Panc1 (cell line): ENCODE measurements around the gene ADAMTSL3.

ENCODE experiments used
- POLR2AphosphoS5 ChIP-seq: IDR thresholded peaks from 2 replicates; pipeline ENCODE4 v1.6.1; 2012; ENCODE audit warnings: mild to moderate bottlenecking, low read depth, low read length, moderate library complexity
- SIN3A ChIP-seq: IDR thresholded peaks from 2 replicates; pipeline ENCODE4 v1.6.1; 2012; ENCODE audit warnings: low read depth, mild to moderate bottlenecking, low read length, moderate library complexity, borderline replicate concordance; ENCODE audit not compliant: insufficient read depth
- TCF7L2 ChIP-seq: IDR thresholded peaks from 2 replicates; pipeline ENCODE4 v1.6.1; 2011; ENCODE audit warnings: mild to moderate bottlenecking, low read depth, low read length, inconsistent platforms
- TF ChIP-seq, protein P1 (sequence below): fragments of 450-650 bp; IDR thresholded peaks from 2 replicates; pipeline ENCODE4 v1.5.1; 2017; ENCODE audit warnings: mild to moderate bottlenecking

DNA sequence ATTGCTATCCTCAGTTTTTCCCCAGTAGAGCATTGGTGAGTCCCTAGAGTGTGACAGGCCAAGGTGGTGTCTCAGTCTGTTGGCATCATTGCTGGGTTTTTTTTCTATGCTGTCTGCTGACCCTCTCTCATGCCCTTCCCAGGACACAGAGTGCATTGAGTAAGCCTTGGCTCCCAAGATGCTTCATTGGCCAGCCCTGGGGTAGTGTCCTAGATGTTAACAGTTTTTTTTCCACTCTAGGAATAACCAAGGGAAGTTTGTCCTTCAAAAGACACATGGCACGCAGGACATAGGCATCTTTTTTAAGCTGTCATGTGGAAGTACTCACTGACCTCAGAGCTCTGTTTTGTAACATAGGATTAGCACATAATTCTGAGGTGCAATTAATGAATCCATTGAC, 19.5 kb downstream of the ADAMTSL3 start:
- TF ChIP-seq, protein P1, sequence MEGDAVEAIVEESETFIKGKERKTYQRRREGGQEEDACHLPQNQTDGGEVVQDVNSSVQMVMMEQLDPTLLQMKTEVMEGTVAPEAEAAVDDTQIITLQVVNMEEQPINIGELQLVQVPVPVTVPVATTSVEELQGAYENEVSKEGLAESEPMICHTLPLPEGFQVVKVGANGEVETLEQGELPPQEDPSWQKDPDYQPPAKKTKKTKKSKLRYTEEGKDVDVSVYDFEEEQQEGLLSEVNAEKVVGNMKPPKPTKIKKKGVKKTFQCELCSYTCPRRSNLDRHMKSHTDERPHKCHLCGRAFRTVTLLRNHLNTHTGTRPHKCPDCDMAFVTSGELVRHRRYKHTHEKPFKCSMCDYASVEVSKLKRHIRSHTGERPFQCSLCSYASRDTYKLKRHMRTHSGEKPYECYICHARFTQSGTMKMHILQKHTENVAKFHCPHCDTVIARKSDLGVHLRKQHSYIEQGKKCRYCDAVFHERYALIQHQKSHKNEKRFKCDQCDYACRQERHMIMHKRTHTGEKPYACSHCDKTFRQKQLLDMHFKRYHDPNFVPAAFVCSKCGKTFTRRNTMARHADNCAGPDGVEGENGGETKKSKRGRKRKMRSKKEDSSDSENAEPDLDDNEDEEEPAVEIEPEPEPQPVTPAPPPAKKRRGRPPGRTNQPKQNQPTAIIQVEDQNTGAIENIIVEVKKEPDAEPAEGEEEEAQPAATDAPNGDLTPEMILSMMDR, result no peak
- TF ChIP-seq POLR2AphosphoS5 (no peak), TCF7L2 (no peak), SIN3A (no peak)
